ENCODE measurements around the gene BOC. TPM values are rescaled to one million over a fixed set of nuclear protein-coding genes. Genes with fewer than 3 reads are reported as not detected.

The BOC gene
- total RNA-seq, 2 donors from 2014 or later = 0.66 TPM; not detected in 1

DNA sequence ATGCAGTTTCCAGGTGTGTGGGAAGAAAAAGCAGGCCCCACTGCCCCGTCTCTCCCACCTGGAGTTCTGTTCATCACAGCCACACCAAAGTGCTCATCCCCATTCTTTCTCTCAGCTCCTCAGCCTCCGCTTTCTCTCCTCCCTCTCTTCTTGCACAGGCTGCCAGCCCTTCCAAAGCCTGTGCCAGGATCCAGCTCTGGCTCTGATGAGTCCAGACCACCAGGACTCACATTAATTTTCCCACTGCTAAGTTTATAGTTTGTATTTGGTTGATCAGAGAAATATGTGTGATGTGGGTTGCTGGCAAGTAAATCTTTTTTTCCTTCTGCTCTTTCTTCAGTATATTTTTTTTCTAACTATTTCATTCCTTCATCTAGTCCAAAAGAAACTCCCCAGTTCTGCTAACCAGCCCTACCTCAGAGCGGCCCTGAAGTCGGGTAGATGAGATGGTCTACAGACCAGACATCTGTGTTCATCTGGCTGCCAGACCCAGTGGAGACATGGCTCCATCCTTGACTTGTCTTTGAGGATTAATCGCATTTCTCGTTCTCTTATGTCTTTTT is 49.8 kb downstream of the BOC start:
- H3K27me3 Mint-ChIP-seq = peaks cover 7% of the 10 kb centered on the region
- no peaks in the 10 kb centered on the region for H3K4me1 Mint-ChIP-seq
- no peak overlapping the region for H3K4me3 Mint-ChIP-seq
- no peak overlapping the region for H3K27ac Mint-ChIP-seq
- H3K9me3 Mint-ChIP-seq = no peaks in the 10 kb centered on the region
- ATAC-seq (replicated peaks) = no peak
- no peaks in the 10 kb centered on the region for H3K36me3 Mint-ChIP-seq (ENCODE audit: low read depth)

DNA sequence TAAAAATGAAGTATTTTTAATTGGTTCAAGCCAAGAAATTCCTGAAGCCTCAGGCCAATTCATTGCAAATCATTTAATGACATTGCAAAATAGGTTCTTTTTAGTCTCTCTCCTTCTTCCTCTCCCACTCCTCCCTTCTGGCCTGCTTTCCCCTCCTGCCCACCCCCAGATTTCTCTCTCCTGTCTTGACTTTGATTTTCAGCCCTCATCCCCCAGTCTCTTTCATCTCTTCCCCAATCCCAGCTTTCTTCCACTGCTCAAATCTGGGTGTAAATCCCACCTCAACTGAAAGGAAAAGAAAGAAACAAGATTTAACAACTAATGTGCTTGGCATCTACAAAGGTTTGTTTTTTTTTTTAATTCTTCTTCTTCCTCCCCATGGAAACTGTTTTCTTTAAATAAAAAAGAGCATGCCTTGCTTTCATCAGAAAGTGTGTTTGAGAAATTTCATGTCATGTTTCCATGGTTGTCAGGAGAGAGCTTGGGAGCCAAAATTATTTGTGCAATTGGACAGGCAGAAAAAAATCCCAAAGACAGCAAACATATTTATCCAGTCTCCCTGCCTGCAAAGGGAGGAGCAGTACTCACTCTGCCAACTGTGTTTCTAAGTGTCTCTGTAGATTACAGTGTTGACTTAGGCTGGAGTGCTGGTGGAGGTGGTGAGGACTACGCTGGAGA is 50.4 kb downstream of the BOC start:
- no peak for ATAC-seq (replicated peaks)
- no peak overlapping the region for H3K27ac Mint-ChIP-seq
- peaks cover 7% of the 10 kb centered on the region for H3K27me3 Mint-ChIP-seq
- H3K4me1 Mint-ChIP-seq = no peaks in the 10 kb centered on the region
- H3K4me3 Mint-ChIP-seq = no peak overlapping the region
- no peaks in the 10 kb centered on the region for H3K36me3 Mint-ChIP-seq (ENCODE audit: low read depth)
- H3K9me3 Mint-ChIP-seq = no peaks in the 10 kb centered on the region

DNA sequence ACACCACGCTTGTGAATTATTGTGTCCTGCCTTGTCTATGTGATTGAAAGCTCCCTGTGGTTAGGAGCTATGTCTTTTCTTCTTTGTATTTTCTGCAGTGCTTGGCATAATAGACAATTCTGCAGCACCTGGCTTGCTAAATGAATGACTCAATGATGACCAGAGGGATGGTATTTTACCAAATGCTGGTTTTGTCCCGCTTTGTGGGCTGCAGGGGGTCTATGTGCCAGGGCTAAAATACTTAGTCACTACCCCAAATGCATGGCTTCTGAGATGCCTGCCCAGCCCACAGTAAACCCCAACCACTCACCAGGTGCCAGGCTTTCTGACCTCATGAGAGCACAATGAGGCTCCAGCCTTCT is 50.9 kb downstream of the BOC start:
- Mint-ChIP-seq H3K9me3 (no peaks in the 10 kb centered on the region), H3K27me3 (peaks cover 7% of the 10 kb centered on the region), H3K4me1 (no peaks in the 10 kb centered on the region), H3K36me3 (ENCODE audit: low read depth) (no peaks in the 10 kb centered on the region), H3K4me3 (no peak overlapping the region), H3K27ac (no peak overlapping the region)
- no peak for ATAC-seq (replicated peaks)

DNA sequence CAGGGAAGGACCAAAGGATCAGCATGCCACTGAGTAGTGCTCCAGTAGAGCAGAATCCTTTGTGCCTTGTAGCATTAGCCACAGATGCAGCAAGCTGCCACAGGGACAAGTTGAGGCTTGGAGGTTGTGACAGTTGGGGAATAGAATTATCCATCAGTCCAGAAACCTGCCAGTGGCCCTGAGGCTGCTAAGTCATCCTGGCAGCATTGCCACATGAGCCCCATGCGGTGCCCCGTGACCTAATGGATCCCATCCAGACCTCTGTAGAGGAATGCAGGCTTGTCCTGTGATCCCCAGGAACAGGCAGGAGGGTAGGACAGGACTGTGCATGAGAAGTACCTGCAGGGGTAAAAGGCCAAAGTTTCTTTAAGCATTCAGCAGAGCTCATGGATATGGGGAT is 51.7 kb downstream of the BOC start:
- H3K9me3 Mint-ChIP-seq = no peaks in the 10 kb centered on the region
- no peaks in the 10 kb centered on the region for H3K36me3 Mint-ChIP-seq (ENCODE audit: low read depth)
- H3K4me1 Mint-ChIP-seq = no peaks in the 10 kb centered on the region
- ATAC-seq (replicated peaks) = no peak
- peaks cover 11% of the 10 kb centered on the region for H3K27me3 Mint-ChIP-seq
- H3K27ac Mint-ChIP-seq = no peak overlapping the region
- H3K4me3 Mint-ChIP-seq = no peak overlapping the region

DNA sequence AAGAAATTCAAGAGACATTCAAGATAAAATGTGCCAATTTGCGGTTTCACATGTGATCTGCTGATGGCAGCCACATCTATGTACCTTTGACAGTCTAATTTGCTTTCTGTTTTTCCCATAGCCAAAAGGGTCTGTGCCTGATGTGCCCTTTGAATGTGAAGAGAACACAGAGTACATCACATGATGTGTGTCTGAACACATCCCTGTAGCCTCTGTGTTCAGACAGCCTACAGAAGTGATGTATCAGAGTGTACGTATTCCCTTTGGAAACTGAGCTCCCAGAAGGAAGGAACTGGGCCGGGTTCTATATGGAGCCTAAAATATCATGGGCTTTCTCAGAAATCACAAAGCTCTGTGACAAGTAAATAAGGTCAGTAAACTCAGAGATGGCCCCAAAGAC is 52.4 kb downstream of the BOC start:
- H3K4me1 Mint-ChIP-seq = no peaks in the 10 kb centered on the region
- H3K27ac Mint-ChIP-seq = no peak overlapping the region
- no peaks in the 10 kb centered on the region for H3K36me3 Mint-ChIP-seq (ENCODE audit: low read depth)
- no peaks in the 10 kb centered on the region for H3K9me3 Mint-ChIP-seq
- ATAC-seq (replicated peaks) = no peak
- peaks cover 16% of the 10 kb centered on the region for H3K27me3 Mint-ChIP-seq
- H3K4me3 Mint-ChIP-seq = no peak overlapping the region

DNA sequence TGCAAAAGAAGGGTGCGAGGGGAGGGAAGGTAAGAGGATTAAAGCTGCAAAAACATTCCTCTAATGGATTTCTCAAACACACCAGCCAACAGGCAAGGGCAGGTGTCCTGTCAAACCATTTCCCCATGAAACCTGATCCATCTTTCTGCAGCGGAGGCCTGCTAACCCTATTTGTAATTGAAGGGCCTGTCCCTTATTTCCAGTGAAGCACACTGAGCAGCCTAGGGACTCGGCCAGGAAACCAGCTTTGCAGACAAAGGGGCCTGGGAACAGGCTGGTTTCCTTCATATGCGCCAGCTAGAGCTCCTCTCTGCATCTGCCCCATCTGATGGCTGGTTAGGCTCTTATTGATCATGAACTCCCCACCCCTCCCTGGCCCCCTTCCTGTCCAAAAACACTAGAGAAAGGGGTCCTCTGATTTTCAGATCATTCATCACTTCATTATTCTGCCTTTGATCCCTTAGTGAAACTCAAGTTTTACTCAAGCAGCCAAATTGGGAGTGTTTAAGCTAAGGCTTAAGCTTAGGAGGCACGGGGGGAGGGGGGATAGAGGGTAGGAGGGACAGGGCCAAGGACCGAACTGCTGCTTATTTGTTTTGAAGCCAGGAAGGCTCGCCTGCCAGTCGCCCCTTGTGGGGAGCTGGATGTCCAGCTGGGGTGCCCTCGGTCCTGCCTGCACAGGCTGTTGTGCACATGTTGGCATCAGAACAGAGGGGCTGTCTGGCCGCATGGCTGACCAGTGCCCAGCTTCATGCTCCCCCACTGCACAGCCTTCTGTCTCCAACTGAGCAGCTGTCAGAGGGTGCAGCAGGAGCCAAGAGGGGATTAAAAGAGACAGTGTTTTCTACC is 53.1 kb downstream of the BOC start:
- H3K27ac Mint-ChIP-seq = no peak overlapping the region
- no peak for ATAC-seq (replicated peaks)
- peaks cover 16% of the 10 kb centered on the region for H3K27me3 Mint-ChIP-seq
- H3K9me3 Mint-ChIP-seq = no peaks in the 10 kb centered on the region
- H3K36me3 Mint-ChIP-seq (ENCODE audit: low read depth) = no peaks in the 10 kb centered on the region
- no peaks in the 10 kb centered on the region for H3K4me1 Mint-ChIP-seq
- no peak overlapping the region for H3K4me3 Mint-ChIP-seq

DNA sequence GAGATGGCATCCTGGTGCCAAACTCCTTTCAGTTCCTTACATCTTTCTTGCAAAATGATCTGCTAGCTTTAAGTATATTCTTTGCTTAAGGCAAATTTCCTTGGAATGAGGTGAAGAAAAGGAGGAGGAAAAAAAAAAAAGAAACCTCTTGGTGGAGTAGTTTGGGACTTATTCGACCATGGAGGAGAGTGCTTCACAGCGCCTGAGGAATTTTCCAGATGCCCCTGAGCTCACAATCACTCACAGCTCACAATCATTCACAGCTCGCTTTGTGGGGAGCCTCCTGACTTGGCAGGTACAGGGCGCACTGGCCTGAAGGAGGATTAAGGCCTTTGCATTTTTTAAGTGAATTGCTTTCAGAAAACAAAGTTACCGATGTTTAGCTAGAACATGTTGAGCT is 53.9 kb downstream of the BOC start:
- H3K27me3 Mint-ChIP-seq = peaks cover 13% of the 10 kb centered on the region
- no peaks in the 10 kb centered on the region for H3K36me3 Mint-ChIP-seq (ENCODE audit: low read depth)
- H3K4me1 Mint-ChIP-seq = no peaks in the 10 kb centered on the region
- ATAC-seq (replicated peaks) = no peak
- H3K4me3 Mint-ChIP-seq = no peak overlapping the region
- no peaks in the 10 kb centered on the region for H3K9me3 Mint-ChIP-seq
- H3K27ac Mint-ChIP-seq = no peak overlapping the region

DNA sequence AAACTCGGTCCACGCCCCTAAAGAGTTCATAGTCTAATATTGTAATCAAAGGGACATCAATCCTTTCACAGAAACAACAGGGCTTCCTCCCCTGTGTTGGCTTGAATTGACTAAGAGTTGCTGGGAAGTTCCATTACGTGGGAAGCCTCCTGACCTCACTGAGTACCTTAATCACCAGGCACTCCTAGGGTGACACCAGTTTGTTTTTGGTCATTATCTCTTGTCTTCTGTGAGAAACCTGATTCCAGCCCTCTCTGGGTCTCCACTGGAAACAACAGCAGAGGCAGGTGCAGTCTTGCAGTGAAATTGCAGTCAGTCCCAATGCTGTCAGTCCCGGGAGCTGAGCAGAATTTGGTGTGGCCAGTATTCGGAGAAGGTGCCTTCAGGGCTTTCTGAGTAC is 55.4 kb downstream of the BOC start:
- Mint-ChIP-seq H3K4me1 (no peaks in the 10 kb centered on the region), H3K4me3 (no peak overlapping the region), H3K27ac (no peak overlapping the region), H3K27me3 (peaks cover 11% of the 10 kb centered on the region), H3K36me3 (ENCODE audit: low read depth) (no peaks in the 10 kb centered on the region), H3K9me3 (no peaks in the 10 kb centered on the region)
- ATAC-seq (replicated peaks) = peak; percentile 38

DNA sequence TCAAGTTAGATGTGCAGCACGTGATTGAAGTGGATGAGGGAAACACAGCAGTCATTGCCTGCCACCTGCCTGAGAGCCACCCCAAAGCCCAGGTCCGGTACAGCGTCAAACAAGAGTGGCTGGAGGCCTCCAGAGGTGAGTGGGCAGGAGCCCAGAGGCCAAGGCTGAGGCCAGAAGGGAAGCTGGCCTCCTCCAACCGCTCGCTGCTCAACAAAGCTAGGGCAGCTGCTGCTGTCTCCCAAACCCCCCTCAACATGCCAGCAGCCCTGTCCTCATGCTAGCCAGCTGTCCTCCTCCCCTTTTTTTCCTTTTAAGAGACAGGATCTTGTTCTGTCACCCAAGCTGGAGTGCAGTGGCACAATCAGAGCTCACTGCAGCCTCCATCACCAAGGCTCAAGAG is 57.0 kb downstream of the BOC start:
- no peak overlapping the region for H3K4me3 Mint-ChIP-seq
- no peaks in the 10 kb centered on the region for H3K36me3 Mint-ChIP-seq (ENCODE audit: low read depth)
- H3K27ac Mint-ChIP-seq = peak overlapping the region; percentile 10
- no peaks in the 10 kb centered on the region for H3K4me1 Mint-ChIP-seq
- no peak for ATAC-seq (replicated peaks)
- no peaks in the 10 kb centered on the region for H3K9me3 Mint-ChIP-seq
- H3K27me3 Mint-ChIP-seq = peaks cover 10% of the 10 kb centered on the region

DNA sequence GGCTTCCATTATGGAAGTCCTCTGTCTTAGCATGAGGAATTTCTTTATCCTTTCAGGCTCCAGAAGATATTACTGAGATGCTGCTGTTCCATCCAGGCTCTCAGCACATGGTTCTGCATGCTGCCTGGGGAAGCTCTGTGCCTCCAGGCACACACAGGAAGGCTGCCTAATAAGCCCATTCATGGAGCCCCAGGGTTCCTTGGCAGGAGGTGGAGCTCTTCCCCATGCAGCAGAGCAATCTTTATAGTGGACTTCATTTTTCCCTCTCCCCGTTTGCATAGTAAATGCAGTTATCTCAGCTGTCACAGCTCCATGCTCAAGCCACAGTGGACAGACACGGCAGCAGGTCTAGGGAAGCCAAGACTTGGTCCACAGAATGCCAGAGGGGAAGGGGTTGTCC is 57.6 kb downstream of the BOC start:
- Mint-ChIP-seq H3K4me3 (no peak overlapping the region), H3K36me3 (ENCODE audit: low read depth) (no peaks in the 10 kb centered on the region), H3K9me3 (no peaks in the 10 kb centered on the region), H3K27ac (no peak overlapping the region), H3K27me3 (peaks cover 10% of the 10 kb centered on the region), H3K4me1 (no peaks in the 10 kb centered on the region)
- ATAC-seq (replicated peaks) = no peak

DNA sequence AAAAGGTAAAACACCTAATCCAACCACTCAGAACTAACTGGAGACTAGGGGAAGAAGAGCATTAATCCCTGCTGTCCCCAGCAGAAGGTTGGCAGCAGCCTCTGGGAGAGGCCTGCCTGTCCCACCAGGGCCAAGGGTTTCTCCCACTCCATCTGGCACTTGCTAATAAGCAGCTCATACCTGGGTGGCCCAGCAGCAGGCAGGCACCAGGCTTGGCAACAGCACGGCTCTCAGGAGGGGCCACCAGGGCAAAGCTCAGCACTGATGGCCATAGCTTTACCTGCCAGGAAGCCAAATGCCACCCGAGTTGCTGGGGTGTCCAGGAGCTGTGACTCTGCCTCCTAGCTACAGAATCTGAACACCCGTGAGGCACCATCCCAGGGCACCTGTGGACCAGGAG is 58.3 kb downstream of the BOC start:
- no peaks in the 10 kb centered on the region for H3K36me3 Mint-ChIP-seq (ENCODE audit: low read depth)
- no peak overlapping the region for H3K27ac Mint-ChIP-seq
- H3K4me3 Mint-ChIP-seq = no peak overlapping the region
- peaks cover 10% of the 10 kb centered on the region for H3K27me3 Mint-ChIP-seq
- ATAC-seq (replicated peaks) = no peak
- H3K4me1 Mint-ChIP-seq = no peaks in the 10 kb centered on the region
- no peaks in the 10 kb centered on the region for H3K9me3 Mint-ChIP-seq

DNA sequence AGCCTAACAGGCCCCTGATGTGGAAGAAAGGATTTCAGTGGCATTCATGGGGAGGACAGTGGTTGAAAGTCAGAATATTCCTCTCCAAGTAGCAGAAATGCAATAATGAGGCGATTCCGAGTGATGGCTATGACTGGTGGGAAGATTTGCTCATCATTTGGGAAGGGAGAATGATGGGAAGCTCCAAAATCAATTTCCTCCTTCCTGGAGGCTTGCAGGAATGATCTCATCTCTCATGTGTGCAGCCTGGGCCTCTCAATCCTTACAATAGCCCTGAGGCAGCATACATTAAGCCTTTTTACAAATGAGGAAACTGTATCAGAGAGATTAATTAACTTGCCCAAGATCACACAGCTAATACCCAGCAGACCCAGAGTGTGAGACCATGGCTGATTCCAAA is 58.7 kb downstream of the BOC start:
- Mint-ChIP-seq H3K27ac (no peak overlapping the region), H3K4me3 (no peak overlapping the region), H3K4me1 (no peaks in the 10 kb centered on the region), H3K36me3 (ENCODE audit: low read depth) (no peaks in the 10 kb centered on the region), H3K27me3 (peaks cover 10% of the 10 kb centered on the region), H3K9me3 (no peaks in the 10 kb centered on the region)
- ATAC-seq (replicated peaks) = no peak

DNA sequence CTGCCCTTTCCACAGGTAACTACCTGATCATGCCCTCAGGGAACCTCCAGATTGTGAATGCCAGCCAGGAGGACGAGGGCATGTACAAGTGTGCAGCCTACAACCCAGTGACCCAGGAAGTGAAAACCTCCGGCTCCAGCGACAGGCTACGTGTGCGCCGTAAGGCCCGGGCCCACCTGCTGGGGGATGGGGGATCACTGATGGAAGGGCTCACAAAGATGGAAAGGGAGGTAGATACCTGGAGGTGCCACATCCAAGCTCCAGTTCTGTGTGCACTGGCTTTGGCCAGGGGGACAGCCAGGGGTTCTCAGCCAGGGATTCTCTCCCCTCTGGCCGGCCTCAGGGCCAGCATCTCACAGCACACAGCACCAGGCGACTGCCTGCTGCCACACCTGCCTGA is 59.4 kb downstream of the BOC start:
- Mint-ChIP-seq H3K9me3 (no peaks in the 10 kb centered on the region), H3K4me3 (no peak overlapping the region), H3K36me3 (ENCODE audit: low read depth) (no peaks in the 10 kb centered on the region), H3K27me3 (peaks cover 10% of the 10 kb centered on the region), H3K4me1 (no peaks in the 10 kb centered on the region), H3K27ac (no peak overlapping the region)
- ATAC-seq (replicated peaks) = no peak

DNA sequence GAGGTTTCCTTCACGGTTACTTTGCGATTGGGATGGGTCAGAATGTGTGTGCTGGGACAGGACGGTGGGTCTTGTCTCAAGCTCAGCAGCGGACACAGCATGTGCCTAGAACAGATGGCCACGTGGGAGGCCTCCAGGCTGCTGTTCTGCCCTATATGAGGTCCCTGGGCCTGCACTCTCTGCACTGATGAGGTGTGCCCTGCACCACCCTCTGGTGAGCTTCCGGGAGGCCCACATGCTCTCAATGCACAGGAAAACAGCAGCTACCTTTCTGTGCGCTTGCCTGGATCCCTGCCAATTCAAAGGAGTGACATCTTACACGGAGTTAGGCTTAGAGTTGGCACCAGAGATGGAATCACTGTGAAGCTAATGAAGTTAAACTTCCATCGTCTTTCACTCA is 59.8 kb downstream of the BOC start:
- Mint-ChIP-seq H3K4me1 (no peaks in the 10 kb centered on the region), H3K27ac (no peak overlapping the region), H3K9me3 (no peaks in the 10 kb centered on the region), H3K27me3 (peaks cover 10% of the 10 kb centered on the region), H3K36me3 (ENCODE audit: low read depth) (no peaks in the 10 kb centered on the region), H3K4me3 (no peak overlapping the region)
- no peak for ATAC-seq (replicated peaks)

Measured in activated T-helper 17 cell treated with anti-CD3 and anti-CD28 coated beads, Interleukin-2, amount 50 U/mL, for 72 hours (primary cell).